ENCODE data around the gene C12orf56. TPM values are rescaled to one million over a fixed set of nuclear protein-coding genes. Genes with fewer than 3 reads are reported as not detected.
A peak's percentile ranks its signal among the peaks of the same experiment; 100 is the strongest.

The C12orf56 gene
- total and polyA plus RNA-seq, 9 of the 15 experiments (the other 6 are each of a cell fraction or from before 2014, with no cell fraction given) = 0.40 to 4.8 (median 1.2) TPM

- peak; percentile 83; the same call in 1 of the 2 replicates for TF ChIP-seq REST (IDR thresholded peaks at IDR 0.05; ENCODE audit: borderline replicate concordance)
- TF ChIP-seq REST (CRISPR knock-in tag; IDR thresholded peaks at IDR 0.05; ENCODE audit: low read depth) = no peak
- TF ChIP-seq MAFG (tag; conservative IDR thresholded peaks at IDR 0.05) = no peak
- TF ChIP-seq CTCF (IDR thresholded peaks at IDR 0.05 in 2 of 3, conservative IDR thresholded peaks at IDR 0.05 in 1 of 3; ENCODE audit: insufficient read depth in 2 of 3, low read depth in 1 of 3, low read length in 3 of 3) = peak; percentile 37 to 87 (median 51); a peak in 3 of 6 replicates
- TF ChIP-seq TCF7L2 (IDR thresholded peaks at IDR 0.05; ENCODE audit: low read depth, low read length) = no peak
- TF ChIP-seq KLF10 (CRISPR knock-in tag; IDR thresholded peaks at IDR 0.05) = no peak
- peak; percentile 70 for TF ChIP-seq SMC3 (conservative IDR thresholded peaks at IDR 0.05; ENCODE audit: insufficient read depth, low read depth, low read length)
- TF ChIP-seq TRIM24 (IDR thresholded peaks at IDR 0.05) = no peak
- TF ChIP-seq SPI1 (IDR thresholded peaks at IDR 0.05; ENCODE audit: borderline replicate concordance, low read depth, low read length) = no peak
- TF ChIP-seq TOE1 (IDR thresholded peaks at IDR 0.05; ENCODE audit: borderline replicate concordance) = no peak
- TF ChIP-seq TOE1 (CRISPR knock-in tag; IDR thresholded peaks at IDR 0.05; ENCODE audit: borderline replicate concordance, low read depth) = no peak
- TF ChIP-seq ESRRA (IDR thresholded peaks at IDR 0.05; ENCODE audit: borderline replicate concordance, low read depth) = no peak
- TF ChIP-seq GTF3C2 (IDR thresholded peaks at IDR 0.05; ENCODE audit: borderline replicate concordance, extremely low read depth, insufficient read length) = no peak
These were observed 134.3 kb downstream of the C12orf56 start (continued) for GRCh38 chr12:64256166-64256800.

Data from K562 (cell line).